ENCODE data around the gene RND2. TPM values are rescaled to one million over a fixed set of nuclear protein-coding genes. Genes with fewer than 3 reads are reported as not detected.
"Not testable (repeated sequence)": the region's sequence is repeated elsewhere in the genome, so short reads cannot be mapped to it uniquely, and the experiment has no call there.

RND2 gene
- total RNA-seq: 0.85 TPM
- long read RNA-seq, full-length matches to known transcripts: 3 of 4 reads
- long read RNA-seq, partial matches to known transcripts: 0 of 4 reads
- long read RNA-seq, other reads (novel, unspliced or antisense): 1 of 4 reads

GRCh38 chr17:43024407-43025289 is at the start of gene RND2:
RND2 (plus strand) TSS chr17:43025231; CDS start chr17:43025348, 117 bp downstream.
- peaks cover 45% of the 10 kb centered on the region for H3K4me1 ChIP-seq
- TF ChIP-seq CTCF (IDR thresholded peaks at IDR 0.05; ENCODE audit: borderline replicate concordance): peak; percentile 77
- H3K27ac ChIP-seq (replicated peaks): peak within 1 kb of the TSS; percentile 68
- no peaks in the 10 kb centered on the region for H3K27me3 ChIP-seq (ENCODE audit: low read depth)
- peak; percentile 83 for DNase-seq
- intact Hi-C loops (cut with micrococcal nuclease): no loop called here
- no peaks in the 10 kb centered on the region for H3K36me3 ChIP-seq
- H3K4me3 ChIP-seq: peak within 1 kb of the TSS; percentile 70
- no peaks in the 10 kb centered on the region for H3K9me3 ChIP-seq (replicated peaks)

GRCh38 chr17:42975265-42975664 is 49.8 kb upstream of the RND2 start:
- Histone ChIP-seq H3K27ac (replicated peaks) (no peak overlapping the region), H3K9me3 (replicated peaks) (no peaks in the 10 kb centered on the region), H3K4me3 (no peak overlapping the region), H3K36me3 (no peaks in the 10 kb centered on the region), H3K27me3 (ENCODE audit: low read depth) (no peaks in the 10 kb centered on the region), H3K4me1 (peaks cover 14% of the 10 kb centered on the region)
- DNase-seq: no peak
- TF ChIP-seq CTCF (IDR thresholded peaks at IDR 0.05; ENCODE audit: borderline replicate concordance): no peak
- intact Hi-C loops (cut with micrococcal nuclease): no loop called here

GRCh38 chr17:42975701-42976100 is 49.3 kb upstream of the RND2 start:
- H3K9me3 ChIP-seq (replicated peaks); H3K4me3 ChIP-seq; H3K27ac ChIP-seq (replicated peaks); H3K36me3 ChIP-seq; DNase-seq; intact Hi-C loops (cut with micrococcal nuclease); H3K27me3 ChIP-seq (ENCODE audit: low read depth): not testable (repeated sequence)
- peaks cover 17% of the 10 kb centered on the region for H3K4me1 ChIP-seq

- intact Hi-C loops (cut with micrococcal nuclease): no loop called here
- peak; percentile 59 for DNase-seq
- no peaks in the 10 kb centered on the region for H3K9me3 ChIP-seq (replicated peaks)
- H3K4me1 ChIP-seq: peaks cover 38% of the 10 kb centered on the region
- H3K27ac ChIP-seq (replicated peaks): peak within 1 kb of the TSS; percentile 89
- H3K36me3 ChIP-seq: no peaks in the 10 kb centered on the region
- no peak for TF ChIP-seq CTCF (IDR thresholded peaks at IDR 0.05; ENCODE audit: borderline replicate concordance)
- no peaks in the 10 kb centered on the region for H3K27me3 ChIP-seq (ENCODE audit: low read depth)
- H3K4me3 ChIP-seq: peak within 1 kb of the TSS; percentile 83
Measured at GRCh38 chr17:42979511-42980273, 45.3 kb upstream of the RND2 start, which contains the start of gene PTGES3L. PTGES3L (minus strand) TSS chr17:42980080; CDS start chr17:42980053, 27 bp downstream.

- intact Hi-C loops (cut with micrococcal nuclease): no loop called here
- H3K4me1 ChIP-seq: peaks cover 38% of the 10 kb centered on the region
- no peak for TF ChIP-seq CTCF (IDR thresholded peaks at IDR 0.05; ENCODE audit: borderline replicate concordance)
- peak; percentile 95 for DNase-seq
- H3K4me3 ChIP-seq: peak within 1 kb of the TSS; percentile 83
- H3K27ac ChIP-seq (replicated peaks): peak within 1 kb of the TSS; percentile 89
- H3K36me3 ChIP-seq: peaks cover 5% of the 10 kb centered on the region
- H3K9me3 ChIP-seq (replicated peaks): no peaks in the 10 kb centered on the region
- H3K27me3 ChIP-seq (ENCODE audit: low read depth): no peaks in the 10 kb centered on the region
Measured at GRCh38 chr17:42980274-42980765, 44.7 kb upstream of the RND2 start, which contains the start of gene RUNDC1. RUNDC1 (plus strand) TSS chr17:42980565; CDS start chr17:42980577, 12 bp downstream.
